HepG2 (cell line): ENCODE measurements around the gene RREB1. TPM values are rescaled to one million over a fixed set of nuclear protein-coding genes. Genes with fewer than 3 reads are reported as not detected.

Experiments
- BRCA1 ChIP-seq: sonication (generic); formaldehyde crosslinking; IDR thresholded peaks from 2 replicates; pipeline ENCODE4 v1.4.0; 2020; ENCODE audit warnings: missing genetic modification reagents
- GFI1 ChIP-seq: sonication (generic); formaldehyde crosslinking; IDR thresholded peaks from 2 replicates; pipeline ENCODE4 v1.5.0; 2020; ENCODE audit warnings: missing genetic modification reagents, mild to moderate bottlenecking, borderline replicate concordance
- HOMEZ ChIP-seq: IDR thresholded peaks from 2 replicates; pipeline ENCODE4 v1.6.1; 2016; ENCODE audit warnings: low read depth
- IKZF1 ChIP-seq: fragments of 450-650 bp; IDR thresholded peaks from 2 replicates; pipeline ENCODE4 v1.7.1; 2016
- U2AF2 ChIP-seq: fragments of 200-400 bp; formaldehyde crosslinking; IDR thresholded peaks from 2 replicates; pipeline ENCODE4 v1.6.1; 2017; ENCODE audit warnings: low read depth, mild to moderate bottlenecking, low read length
- ZNF407 ChIP-seq: sonication (generic); formaldehyde crosslinking; IDR thresholded peaks from one replicate; pipeline ENCODE4 v1.5.1; 2020; ENCODE audit warnings: mild to moderate bottlenecking, missing genetic modification reagents; ENCODE audit errors: not compliant biosample characterization
- ZNF598 ChIP-seq: sonication (generic); formaldehyde crosslinking; IDR thresholded peaks from 2 replicates; pipeline ENCODE4 v1.5.1; 2020; ENCODE audit warnings: mild to moderate bottlenecking, missing genetic modification reagents, borderline replicate concordance
- ZNF704 ChIP-seq: sonication (generic); formaldehyde crosslinking; IDR thresholded peaks from 2 replicates; pipeline ENCODE4 v1.8.1; 2023; ENCODE audit warnings: mild to moderate bottlenecking, inconsistent platforms, moderate library complexity, missing genetic modification reagents, borderline replicate concordance
- ZNF841 ChIP-seq: sonication (generic); formaldehyde crosslinking; IDR thresholded peaks from 2 replicates; pipeline ENCODE4 v1.8.1; 2023; ENCODE audit warnings: missing genetic modification reagents, borderline replicate concordance
- polyA plus RNA-seq, 8 experiments: library from polyadenylated mRNA; depleted of rRNA in 3 of 8; stranded (reverse) in 7 of 8; unstranded in 1 of 8; fragments of >200 nt; fragmentation: Illumina TruSeq in 4 of 8; extraction: Trizol in 4 of 8; gene quantifications; 2 replicates each; pipeline versions ENCODE4 v1.2.1 to v1.2.3, GENCODE V29; 2011 to 2016; ENCODE audit warnings: low read depth in 4 of 8, missing spikeins in 1 of 8, mixed read lengths in 1 of 8; ENCODE audit not compliant: insufficient read depth in 1 of 8
- total RNA-seq, 5 experiments: library from RNA; depleted of rRNA; stranded (reverse); fragments of >200 nt; fragmentation: Illumina TruSeq; extraction: Trizol; gene quantifications; 2 replicates each; pipeline ENCODE4 v1.2.3, GENCODE V29; 2016; ENCODE audit warnings: low read depth in 1 of 5
- TF ChIP-seq, protein P1 (sequence below): sonication (generic); formaldehyde crosslinking; IDR thresholded peaks from 2 replicates; pipeline ENCODE4 v1.5.1; 2020; ENCODE audit warnings: missing genetic modification reagents, mild to moderate bottlenecking, borderline replicate concordance

Gene RREB1
- total and polyA plus RNA-seq, 2 of the 13 experiments (the other 11 are each of a cell fraction or from before 2014, with no cell fraction given) = 6.1 to 23.2 TPM

GRCh38 chr6:7214468-7214867 lies 106.7 kb downstream of the RREB1 start (continued):
- TF ChIP-seq HOMEZ (CRISPR knock-in tag) = no peak
- TF ChIP-seq ZNF598 (CRISPR knock-in tag) = no peak
- no peak for TF ChIP-seq ZNF704 (CRISPR knock-in tag)
- TF ChIP-seq U2AF2 = no peak
- no peak for TF ChIP-seq GFI1 (CRISPR knock-in tag)
- TF ChIP-seq, protein P1, sequence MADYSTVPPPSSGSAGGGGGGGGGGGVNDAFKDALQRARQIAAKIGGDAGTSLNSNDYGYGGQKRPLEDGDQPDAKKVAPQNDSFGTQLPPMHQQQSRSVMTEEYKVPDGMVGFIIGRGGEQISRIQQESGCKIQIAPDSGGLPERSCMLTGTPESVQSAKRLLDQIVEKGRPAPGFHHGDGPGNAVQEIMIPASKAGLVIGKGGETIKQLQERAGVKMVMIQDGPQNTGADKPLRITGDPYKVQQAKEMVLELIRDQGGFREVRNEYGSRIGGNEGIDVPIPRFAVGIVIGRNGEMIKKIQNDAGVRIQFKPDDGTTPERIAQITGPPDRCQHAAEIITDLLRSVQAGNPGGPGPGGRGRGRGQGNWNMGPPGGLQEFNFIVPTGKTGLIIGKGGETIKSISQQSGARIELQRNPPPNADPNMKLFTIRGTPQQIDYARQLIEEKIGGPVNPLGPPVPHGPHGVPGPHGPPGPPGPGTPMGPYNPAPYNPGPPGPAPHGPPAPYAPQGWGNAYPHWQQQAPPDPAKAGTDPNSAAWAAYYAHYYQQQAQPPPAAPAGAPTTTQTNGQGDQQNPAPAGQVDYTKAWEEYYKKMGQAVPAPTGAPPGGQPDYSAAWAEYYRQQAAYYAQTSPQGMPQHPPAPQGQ (CRISPR knock-in tag) = no peak
- TF ChIP-seq ZNF407 (CRISPR knock-in tag) = no peak
- no peak for TF ChIP-seq BRCA1
- TF ChIP-seq IKZF1 = no peak
- no peak for TF ChIP-seq ZNF841 (CRISPR knock-in tag)
- TF ChIP-seq, all 625 proteins: peak for 0
